ENCODE results near the gene AMN1.
A peak's percentile ranks its signal among the peaks of the same experiment; 100 is the strongest.

Gene AMN1

DNA sequence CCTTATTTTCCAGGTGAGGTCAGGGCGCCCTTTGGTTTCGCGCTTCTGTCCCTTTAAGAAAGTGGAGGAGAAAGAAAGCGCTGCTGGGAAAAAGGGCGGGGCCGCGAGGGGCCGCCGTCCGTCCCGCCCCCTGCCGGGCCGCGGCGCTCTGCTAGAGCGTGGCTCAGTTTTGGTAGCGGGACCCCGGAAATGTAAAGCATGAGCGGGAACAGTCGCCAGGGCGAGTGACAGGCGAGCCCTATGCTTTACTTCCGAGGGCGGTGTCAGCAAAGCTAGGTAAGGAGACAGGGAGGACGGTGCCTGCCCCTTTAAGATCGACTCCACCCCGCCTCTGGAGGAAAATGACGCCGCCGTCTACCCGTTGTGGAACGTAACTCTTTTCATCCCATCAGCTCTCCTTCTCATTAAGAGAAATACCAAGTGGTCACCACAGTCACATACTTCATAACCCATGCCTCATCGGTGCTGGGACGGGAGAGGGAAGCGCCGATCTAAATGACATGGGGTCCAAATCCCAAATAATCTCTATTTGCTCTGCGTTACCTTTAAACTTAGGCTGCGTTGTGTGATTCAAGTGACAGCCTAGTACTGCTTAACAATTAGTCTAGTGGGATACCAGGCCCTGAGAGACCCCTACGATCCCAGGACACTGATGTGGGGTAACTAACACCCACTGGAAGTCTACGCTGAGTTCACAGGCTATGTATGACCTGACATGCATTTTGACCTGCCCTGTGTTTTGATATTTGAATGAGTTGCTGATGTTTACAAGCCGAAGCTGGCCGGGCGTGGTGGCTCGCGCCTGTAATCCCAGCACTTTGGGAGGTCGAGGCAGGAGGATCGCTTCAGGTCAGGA is 69.5 kb downstream of the AMN1 start, which contains the start of gene ETFBKMT:
TSS of gene ETFBKMT (plus strand) at position 602 of the 856 bp plus-strand sequence. CDS start 2,266 bp downstream, outside the sequence.
- no peaks in the 10 kb centered on the region for H3K36me3 ChIP-seq (ENCODE audit: control insufficient read depth, insufficient read depth, low read length)
- peak within 1 kb of the TSS; percentile 89 for H3K4me3 ChIP-seq (ENCODE audit: low read length)
- peak within 1 kb of the TSS; percentile 86 for H3K9ac ChIP-seq (ENCODE audit: low read length)
- H3K18ac ChIP-seq (ENCODE audit: low read length), result peak within 1 kb of the TSS; percentile 53
- no peak within 1 kb of the TSS for H2BK15ac ChIP-seq (replicated peaks; ENCODE audit: low read depth)
- H3K56ac ChIP-seq (ENCODE audit: low read length), result peak within 1 kb of the TSS; percentile 79
- DNase-seq, result peak; percentile 97
- H2AK5ac ChIP-seq (ENCODE audit: low read length), result no peak within 1 kb of the TSS
- H4K5ac ChIP-seq (ENCODE audit: low read length), result no peak within 1 kb of the TSS
- no peak within 1 kb of the TSS for H3K23ac ChIP-seq (ENCODE audit: low read length)
- peak within 1 kb of the TSS; percentile 97 for H4K8ac ChIP-seq (ENCODE audit: low read depth, low read length)
- WGBS (ENCODE audit: extremely low coverage, insufficient coverage, low lambda C conversion rate), result no CpG with 5 or more reads among the region's 47 CpGs
- peak within 1 kb of the TSS; percentile 89 for H3K27ac ChIP-seq (ENCODE audit: low read depth, low read length)
- no peaks in the 10 kb centered on the region for H3K79me1 ChIP-seq (ENCODE audit: low read length)
- H2BK5ac ChIP-seq (ENCODE audit: low read length), result no peak within 1 kb of the TSS
- H2BK120ac ChIP-seq (ENCODE audit: low read depth, low read length), result peak within 1 kb of the TSS; percentile 64
- peaks cover 2% of the 10 kb centered on the region for H3K4me1 ChIP-seq (ENCODE audit: control insufficient read depth, low read depth, low read length)
- no peaks in the 10 kb centered on the region for H3K27me3 ChIP-seq (ENCODE audit: insufficient read depth, low read length, poor library complexity)
- peak within 1 kb of the TSS; percentile 54 for H3K4me2 ChIP-seq (ENCODE audit: low read length)
- no peak within 1 kb of the TSS for H3K4ac ChIP-seq (ENCODE audit: low read depth, low read length)
- no peaks in the 10 kb centered on the region for H3K79me2 ChIP-seq (ENCODE audit: control insufficient read depth, insufficient read depth, low read length)

DNA sequence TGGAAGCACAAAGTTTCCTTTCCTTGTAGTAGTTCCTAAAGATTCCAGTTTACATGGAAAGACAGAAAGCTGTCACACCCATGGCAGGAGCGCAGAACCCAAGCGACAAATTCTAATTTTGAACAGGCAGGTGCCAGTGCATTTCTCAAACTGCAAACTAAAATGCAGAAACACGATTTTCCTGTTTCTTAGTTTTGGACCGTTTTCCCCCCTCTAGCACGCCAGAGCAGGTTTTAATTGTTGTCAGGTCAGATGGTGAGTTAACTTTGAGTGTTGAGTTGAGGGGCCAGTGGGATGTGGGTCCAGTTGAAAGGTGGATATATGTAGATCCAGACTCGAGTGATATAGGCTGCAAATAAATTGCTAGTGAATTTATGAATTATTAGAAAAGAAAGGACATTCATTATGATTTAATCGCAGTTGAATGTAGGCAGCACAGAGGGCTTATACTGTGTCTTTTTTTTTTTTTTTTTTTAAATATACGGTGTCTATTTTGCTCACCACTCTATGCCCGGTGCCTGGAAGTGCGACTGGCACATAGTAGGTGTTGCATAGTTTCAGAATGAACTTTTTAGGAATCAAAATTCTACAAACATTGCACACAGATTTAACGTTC is 70.2 kb downstream of the AMN1 start:
- Histone ChIP-seq H3K9ac (ENCODE audit: low read length) (peak overlapping the region; percentile 66), H3K36me3 (ENCODE audit: control insufficient read depth, insufficient read depth, low read length) (no peaks in the 10 kb centered on the region), H4K5ac (ENCODE audit: low read length) (no peak overlapping the region), H4K8ac (ENCODE audit: low read depth, low read length) (peak overlapping the region; percentile 97), H3K79me1 (ENCODE audit: low read length) (no peaks in the 10 kb centered on the region), H3K23ac (ENCODE audit: low read length) (no peak overlapping the region), H2BK5ac (ENCODE audit: low read length) (no peak overlapping the region), H2BK15ac (replicated peaks; ENCODE audit: low read depth) (no peak overlapping the region), H2AK5ac (ENCODE audit: low read length) (no peak overlapping the region), H3K4me1 (ENCODE audit: control insufficient read depth, low read depth, low read length) (peaks cover 2% of the 10 kb centered on the region), H3K4ac (ENCODE audit: low read depth, low read length) (no peak overlapping the region), H3K27me3 (ENCODE audit: insufficient read depth, low read length, poor library complexity) (no peaks in the 10 kb centered on the region), H3K4me3 (ENCODE audit: low read length) (peak overlapping the region; percentile 37), H3K27ac (ENCODE audit: low read depth, low read length) (no peak overlapping the region), H2BK120ac (ENCODE audit: low read depth, low read length) (peak overlapping the region; percentile 64), H3K4me2 (ENCODE audit: low read length) (peak overlapping the region; percentile 54), H3K56ac (ENCODE audit: low read length) (peak overlapping the region; percentile 79), H3K79me2 (ENCODE audit: control insufficient read depth, insufficient read depth, low read length) (no peaks in the 10 kb centered on the region), H3K18ac (ENCODE audit: low read length) (peak overlapping the region; percentile 53)
- no peak for DNase-seq
- no CpG with 5 or more reads among the region's 11 CpGs for WGBS (ENCODE audit: extremely low coverage, insufficient coverage, low lambda C conversion rate)

DNA sequence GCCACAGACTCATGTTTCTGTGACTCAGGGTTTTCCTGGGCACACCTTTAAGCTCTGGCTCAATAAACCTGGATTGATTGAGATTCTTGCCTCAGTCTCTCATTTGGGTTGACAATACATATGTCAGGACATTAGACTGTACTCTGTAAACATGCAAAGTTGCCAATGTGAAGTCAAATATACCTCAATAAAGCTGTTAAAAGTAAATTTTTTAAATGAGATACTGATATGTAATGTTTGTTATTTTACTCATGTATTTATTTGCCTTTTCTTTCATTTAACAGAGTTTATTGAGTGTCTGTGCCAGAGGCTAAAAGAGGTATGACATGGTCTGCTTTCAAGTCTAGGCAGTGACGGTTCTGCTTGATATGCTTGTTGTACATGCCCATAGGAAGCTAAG is 73.0 kb downstream of the AMN1 start:
- H2BK15ac ChIP-seq (replicated peaks; ENCODE audit: low read depth), result no peak overlapping the region
- WGBS (ENCODE audit: extremely low coverage, insufficient coverage, low lambda C conversion rate), result no CpG with 5 or more reads among the region's 1 CpG
- DNase-seq, result no peak

DNA sequence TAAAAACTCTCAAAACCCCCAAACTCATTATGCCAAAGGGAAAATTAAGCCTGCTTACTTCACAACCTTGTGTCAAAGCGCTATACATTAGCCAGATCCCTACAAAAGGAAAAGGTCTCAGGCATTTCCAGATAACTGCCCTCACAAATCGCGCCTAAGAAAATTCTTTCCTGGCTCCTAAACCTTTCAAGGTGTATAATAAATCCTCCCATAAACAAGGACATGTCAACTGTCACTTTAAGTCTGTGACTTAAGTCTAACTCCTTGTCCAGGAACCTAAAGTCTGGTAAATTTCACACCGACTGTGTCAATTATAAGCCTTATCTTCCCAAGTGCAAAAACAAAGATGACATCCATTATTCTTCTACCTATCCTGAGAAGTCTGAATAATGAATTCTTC is 73.6 kb downstream of the AMN1 start:
- Histone ChIP-seq H4K8ac (ENCODE audit: low read depth, low read length) (no peak overlapping the region), H2AK5ac (ENCODE audit: low read length) (no peak overlapping the region), H3K4ac (ENCODE audit: low read depth, low read length) (no peak overlapping the region), H3K9ac (ENCODE audit: low read length) (no peak overlapping the region), H2BK5ac (ENCODE audit: low read length) (no peak overlapping the region), H3K18ac (ENCODE audit: low read length) (no peak overlapping the region), H3K4me1 (ENCODE audit: control insufficient read depth, low read depth, low read length) (peaks cover 2% of the 10 kb centered on the region), H3K79me1 (ENCODE audit: low read length) (no peaks in the 10 kb centered on the region), H2BK15ac (replicated peaks; ENCODE audit: low read depth) (no peak overlapping the region), H4K5ac (ENCODE audit: low read length) (no peak overlapping the region), H3K79me2 (ENCODE audit: control insufficient read depth, insufficient read depth, low read length) (no peaks in the 10 kb centered on the region), H2BK120ac (ENCODE audit: low read depth, low read length) (no peak overlapping the region), H3K36me3 (ENCODE audit: control insufficient read depth, insufficient read depth, low read length) (no peaks in the 10 kb centered on the region), H3K4me3 (ENCODE audit: low read length) (no peak overlapping the region), H3K27me3 (ENCODE audit: insufficient read depth, low read length, poor library complexity) (no peaks in the 10 kb centered on the region), H3K23ac (ENCODE audit: low read length) (no peak overlapping the region), H3K27ac (ENCODE audit: low read depth, low read length) (no peak overlapping the region), H3K56ac (ENCODE audit: low read length) (no peak overlapping the region), H3K4me2 (ENCODE audit: low read length) (no peak overlapping the region)
- no CpG with 5 or more reads among the region's 4 CpGs for WGBS (ENCODE audit: extremely low coverage, insufficient coverage, low lambda C conversion rate)
- no peak for DNase-seq

More for the DNA sequence above, 73.0 kb downstream of the AMN1 start:
- Histone ChIP-seq H3K56ac (ENCODE audit: low read length) (no peak overlapping the region), H3K23ac (ENCODE audit: low read length) (no peak overlapping the region), H2AK5ac (ENCODE audit: low read length) (no peak overlapping the region), H3K18ac (ENCODE audit: low read length) (no peak overlapping the region), H3K27ac (ENCODE audit: low read depth, low read length) (no peak overlapping the region), H2BK120ac (ENCODE audit: low read depth, low read length) (no peak overlapping the region), H3K4me1 (ENCODE audit: control insufficient read depth, low read depth, low read length) (peaks cover 2% of the 10 kb centered on the region), H3K79me1 (ENCODE audit: low read length) (no peaks in the 10 kb centered on the region), H3K9ac (ENCODE audit: low read length) (no peak overlapping the region), H3K4me3 (ENCODE audit: low read length) (no peak overlapping the region), H3K27me3 (ENCODE audit: insufficient read depth, low read length, poor library complexity) (no peaks in the 10 kb centered on the region), H2BK5ac (ENCODE audit: low read length) (no peak overlapping the region), H4K5ac (ENCODE audit: low read length) (no peak overlapping the region), H3K4me2 (ENCODE audit: low read length) (no peak overlapping the region), H3K79me2 (ENCODE audit: control insufficient read depth, insufficient read depth, low read length) (no peaks in the 10 kb centered on the region), H4K8ac (ENCODE audit: low read depth, low read length) (no peak overlapping the region), H3K4ac (ENCODE audit: low read depth, low read length) (no peak overlapping the region), H3K36me3 (ENCODE audit: control insufficient read depth, insufficient read depth, low read length) (no peaks in the 10 kb centered on the region)

DNA sequence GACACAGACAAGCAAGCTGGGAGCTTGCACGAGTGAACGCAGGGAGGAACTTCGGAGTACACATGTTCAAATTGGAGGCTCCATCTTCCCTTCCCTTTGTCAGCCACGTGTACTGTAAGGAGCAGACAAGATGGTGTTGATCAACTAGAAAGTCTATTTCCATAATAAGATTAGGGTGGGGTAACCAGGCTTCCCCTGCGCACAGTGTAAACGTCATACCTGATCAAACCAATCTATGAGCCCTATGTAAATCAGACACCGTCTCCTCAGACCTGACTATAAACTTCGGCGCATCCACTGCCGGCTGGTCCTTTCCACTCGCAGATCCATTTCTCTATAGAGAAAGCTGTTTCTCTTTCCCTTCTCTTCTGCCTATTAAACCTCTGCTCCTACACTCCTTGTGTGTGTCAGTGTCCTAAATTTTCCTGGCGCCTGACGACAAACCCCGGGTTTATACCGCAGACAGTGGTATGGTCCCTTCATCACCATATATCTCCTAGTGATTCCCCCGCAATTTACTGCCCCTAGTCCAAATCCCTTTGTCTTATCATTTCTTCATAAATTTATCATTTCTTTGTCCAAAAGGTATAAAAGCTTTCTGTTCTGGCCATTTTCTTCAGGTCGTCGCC is 76.8 kb downstream of the AMN1 start:
- Histone ChIP-seq H3K27me3 (ENCODE audit: insufficient read depth, low read length, poor library complexity) (no peaks in the 10 kb centered on the region), H3K4me2 (ENCODE audit: low read length) (no peak overlapping the region), H2BK5ac (ENCODE audit: low read length) (no peak overlapping the region), H3K79me2 (ENCODE audit: control insufficient read depth, insufficient read depth, low read length) (no peaks in the 10 kb centered on the region), H3K18ac (ENCODE audit: low read length) (no peak overlapping the region), H2BK15ac (replicated peaks; ENCODE audit: low read depth) (no peak overlapping the region), H3K36me3 (ENCODE audit: control insufficient read depth, insufficient read depth, low read length) (no peaks in the 10 kb centered on the region), H4K8ac (ENCODE audit: low read depth, low read length) (no peak overlapping the region), H3K27ac (ENCODE audit: low read depth, low read length) (no peak overlapping the region), H4K5ac (ENCODE audit: low read length) (no peak overlapping the region), H3K4ac (ENCODE audit: low read depth, low read length) (no peak overlapping the region), H3K4me1 (ENCODE audit: control insufficient read depth, low read depth, low read length) (no peaks in the 10 kb centered on the region), H3K23ac (ENCODE audit: low read length) (no peak overlapping the region), H2AK5ac (ENCODE audit: low read length) (no peak overlapping the region), H3K56ac (ENCODE audit: low read length) (no peak overlapping the region), H2BK120ac (ENCODE audit: low read depth, low read length) (no peak overlapping the region), H3K79me1 (ENCODE audit: low read length) (no peaks in the 10 kb centered on the region), H3K4me3 (ENCODE audit: low read length) (no peak overlapping the region), H3K9ac (ENCODE audit: low read length) (no peak overlapping the region)
- no CpG with 5 or more reads among the region's 18 CpGs for WGBS (ENCODE audit: extremely low coverage, insufficient coverage, low lambda C conversion rate)
- DNase-seq, result no peak
